HCT116 (cell line): ENCODE results near the gene KHDRBS2. TPM values are rescaled to one million over a fixed set of nuclear protein-coding genes. Genes with fewer than 3 reads are reported as not detected.

Source experiments
- ATAC-seq: fragments of 200-7000 bp; cut with Tn5 transposase; 2 replicates; pipeline ENCODE4 v1.9.1; 2020; ENCODE audit warnings: mild to moderate bottlenecking, moderate library complexity
- BruUV-seq: library from RNA; stranded (reverse); fragments of 400-500 nt; replicated peaks from 2 replicates; lab custom pipeline; 2021; lab: Mats Ljungman, UMichigan
- CTCF ChIA-PET: fragments of 300-600 bp; sonication (Branson Sonifier 250); formaldehyde crosslinking; loops from one replicate; lab custom pipeline; 2021; ENCODE audit warnings: antibody characterized with exemption; lab: Charles Lee
- POLR2A ChIA-PET: fragments of 300-600, 350-600 bp; sonication (Branson Sonifier 250); formaldehyde crosslinking; loops from one replicate; lab custom pipeline; 2021; ENCODE audit warnings: antibody characterized with exemption; lab: Charles Lee
- RAD21 ChIA-PET, 2 experiments: fragments of 300-600 bp; sonication (Branson Sonifier 250); formaldehyde crosslinking; loops; one replicate each; lab custom pipeline; 2023; ENCODE audit warnings: low total read pairs in 2 of 2; ENCODE audit not compliant: uncharacterized antibody in 2 of 2, unreplicated experiment in 2 of 2, low non-redundant PET in 1 of 2; lab: Charles Lee
- DNase-seq: peaks from one replicate; pipeline ENCODE4 v3.0.0-alpha.2; 2010; ENCODE audit warnings: low read depth, low spot score
- H2AFZ ChIP-seq: fragments of 200-600 bp; shearing (Covaris generic), sonication (generic); 2 replicates; pipeline ENCODE4 v1.6.1; 2017; ENCODE audit warnings: low read depth, mixed run types, mixed read lengths, antibody characterized with exemption, low read length; ENCODE audit not compliant: poor library complexity, severe bottlenecking
- H3K27ac ChIP-seq: 2 replicates; pipeline ENCODE4 v1.5.1; 2012; ENCODE audit warnings: low read depth, low read length
- H3K27me3 ChIP-seq: fragments of 200-600 bp; sonication (generic); 2 replicates; pipeline ENCODE4 v1.6.1; 2016; ENCODE audit warnings: mixed run types, low read length, mixed read lengths; ENCODE audit not compliant: insufficient read depth
- H3K36me3 ChIP-seq, 2 experiments: fragments of 200-500 bp in 1 of 2; fragments of 200-600 bp in 1 of 2; sonication (Bioruptor generic) in 1 of 2; sonication (generic) in 1 of 2; 2 replicates each; pipeline versions ENCODE4 v1.5.1 to v1.6.1; 2014 to 2016; ENCODE audit warnings: low read length in 2 of 2, inconsistent platforms in 1 of 2, mixed read lengths in 1 of 2, mixed run types in 1 of 2; ENCODE audit not compliant: insufficient read depth in 2 of 2, control insufficient read depth in 1 of 2
- H3K4me1 ChIP-seq, 2 experiments: fragments of 200-600 bp in 1 of 2; sonication (generic) in 1 of 2; 2 replicates each; pipeline versions ENCODE4 v1.5.1 to v1.6.1; 2012 to 2017; ENCODE audit warnings: low read length in 2 of 2, inconsistent platforms in 1 of 2, mild to moderate bottlenecking in 1 of 2, mixed read lengths in 1 of 2, mixed run types in 1 of 2, moderate library complexity in 1 of 2; ENCODE audit not compliant: insufficient read depth in 2 of 2, control insufficient read depth in 1 of 2
- H3K4me2 ChIP-seq: fragments of 200-600 bp; sonication (generic); 2 replicates; pipeline ENCODE4 v1.6.1; 2017; ENCODE audit warnings: mixed run types, low read length, mixed read lengths
- H3K4me3 ChIP-seq, 2 experiments: fragments of 200-600 bp in 1 of 2; sonication (generic) in 1 of 2; replicated peaks in 1 of 2; 2 replicates each; pipeline ENCODE4 v1.5.1; 2011 to 2016; ENCODE audit warnings: low read length in 2 of 2, control low read depth in 1 of 2, low read depth in 1 of 2, mild to moderate bottlenecking in 1 of 2, mixed read lengths in 1 of 2, mixed run types in 1 of 2
- H3K79me2 ChIP-seq: fragments of 200-600 bp; sonication (generic); 2 replicates; pipeline ENCODE4 v1.6.1; 2017; ENCODE audit warnings: mild to moderate bottlenecking, mixed run types, low read length, moderate library complexity, mixed read lengths; ENCODE audit not compliant: insufficient read depth
- H3K9ac ChIP-seq: fragments of 200-600 bp; sonication (generic); 2 replicates; pipeline ENCODE4 v1.6.1; 2016; ENCODE audit warnings: low read length, mixed read lengths
- H3K9me2 ChIP-seq: fragments of 200-600 bp; sonication (generic), shearing (Covaris generic); 2 replicates; pipeline ENCODE4 v1.6.1; 2017; ENCODE audit warnings: mixed run types, mild to moderate bottlenecking, moderate library complexity; ENCODE audit not compliant: insufficient read depth
- H3K9me3 ChIP-seq, 2 experiments: fragments of 200-500 bp in 1 of 2; fragments of 200-600 bp in 1 of 2; sonication (Bioruptor generic) in 1 of 2; sonication (generic) in 1 of 2; 2 replicates each; pipeline ENCODE4 v1.6.1; 2014 to 2017; ENCODE audit warnings: low read length in 2 of 2, mixed read lengths in 2 of 2, inconsistent platforms in 1 of 2, low read depth in 1 of 2, mild to moderate bottlenecking in 1 of 2, mixed run types in 1 of 2, moderate library complexity in 1 of 2; ENCODE audit not compliant: control insufficient read depth in 1 of 2, insufficient read depth in 1 of 2
- H4K20me1 ChIP-seq: fragments of 200-600 bp; sonication (generic), shearing (Covaris generic); 2 replicates; pipeline ENCODE4 v1.6.1; 2017; ENCODE audit warnings: mixed run types, mild to moderate bottlenecking, moderate library complexity; ENCODE audit not compliant: insufficient read depth
- ATF3 ChIP-seq: IDR thresholded peaks from 2 replicates; pipeline ENCODE4 v1.6.1; 2012
- CEBPB ChIP-seq: IDR thresholded peaks from 2 replicates; pipeline ENCODE4 v1.6.1; 2012; ENCODE audit warnings: low read depth
- EZH2phosphoT487 ChIP-seq: fragments of 200-600 bp; IDR thresholded peaks from 2 replicates; pipeline ENCODE4 v1.6.1; 2018; ENCODE audit warnings: antibody characterized with exemption, borderline replicate concordance
- JUND ChIP-seq: IDR thresholded peaks from 2 replicates; pipeline ENCODE4 v1.6.1; 2012
- POLR2AphosphoS5 ChIP-seq: IDR thresholded peaks from 2 replicates; pipeline ENCODE4 v1.6.1; 2011; ENCODE audit warnings: mild to moderate bottlenecking, low read depth, low read length, moderate library complexity
- RAD21 ChIP-seq: IDR thresholded peaks from 2 replicates; pipeline ENCODE4 v1.6.1; 2012; ENCODE audit warnings: low read depth, mild to moderate bottlenecking
- SIN3A ChIP-seq: IDR thresholded peaks from 2 replicates; pipeline ENCODE4 v1.6.1; 2012; ENCODE audit warnings: low read depth
- SRF ChIP-seq: IDR thresholded peaks from 2 replicates; pipeline ENCODE4 v1.6.1; 2012; ENCODE audit warnings: low read depth
- YY1 ChIP-seq: IDR thresholded peaks from 2 replicates; pipeline ENCODE4 v1.6.1; 2011; ENCODE audit warnings: low read length, low read depth, moderate library complexity, mild to moderate bottlenecking; ENCODE audit not compliant: insufficient replicate concordance; ENCODE audit errors: extremely low read depth
- ZNF274 ChIP-seq: fragments of 200-500 bp; sonication (Bioruptor generic); IDR thresholded peaks from 2 replicates; pipeline ENCODE4 v1.6.1; 2014; ENCODE audit warnings: mild to moderate bottlenecking, low read depth, low read length, inconsistent platforms
- intact Hi-C: fragments of 100-400 bp; cut with micrococcal nuclease; formaldehyde crosslinking; loops from 2 replicates; pipeline ENCODE4 v1.10.0; 2022
- total RNA-seq: library from RNA; stranded (reverse); gene quantifications from one replicate; pipeline ENCODE4 v1.2.1, GENCODE V29; 2021; ENCODE audit not compliant: unreplicated experiment
- TF ChIP-seq, protein P1 (sequence below): IDR thresholded peaks from 2 replicates; pipeline ENCODE4 v1.6.1; 2012
- TF ChIP-seq, protein P2 (sequence below): IDR thresholded peaks from 2 replicates; pipeline ENCODE4 v1.6.1; 2012; ENCODE audit warnings: low read depth
- TF ChIP-seq, protein P3 (sequence below), 3 experiments: fragments of 200-600 bp in 1 of 3; sonication (generic) in 1 of 3; IDR thresholded peaks in 2 of 3; conservative IDR thresholded peaks in 1 of 3; 2 replicates each; pipeline ENCODE4 v1.5.1; 2012 to 2017; ENCODE audit warnings: low read depth in 2 of 3, low read length in 2 of 3, antibody characterized with exemption in 1 of 3, borderline replicate concordance in 1 of 3, control low read depth in 1 of 3, mild to moderate bottlenecking in 1 of 3, mixed read lengths in 1 of 3, mixed run types in 1 of 3, moderate library complexity in 1 of 3; ENCODE audit not compliant: insufficient read depth in 1 of 3

KHDRBS2 gene
- total RNA-seq, 1 experiment from 2014 or later: not detected

DNA sequence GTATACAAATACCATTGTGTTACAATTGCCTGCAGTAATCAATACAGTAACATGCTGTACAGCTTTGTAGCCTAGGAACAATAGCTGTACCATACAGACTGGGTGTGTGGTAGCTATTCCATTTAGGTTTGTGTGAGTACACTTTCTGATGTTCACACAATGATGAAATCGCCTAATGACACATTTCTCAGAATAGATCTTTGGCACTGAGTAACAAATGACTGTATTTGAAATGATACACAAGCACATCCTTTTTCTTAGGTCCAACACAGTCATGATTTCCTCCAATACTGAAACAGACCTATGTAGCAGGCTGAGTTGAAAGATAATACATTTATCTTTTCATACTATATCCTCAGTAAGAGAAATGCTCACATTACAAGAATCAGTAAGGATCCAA is 13.9 kb downstream of the KHDRBS2 start (continued):
- TF ChIP-seq, protein P1, sequence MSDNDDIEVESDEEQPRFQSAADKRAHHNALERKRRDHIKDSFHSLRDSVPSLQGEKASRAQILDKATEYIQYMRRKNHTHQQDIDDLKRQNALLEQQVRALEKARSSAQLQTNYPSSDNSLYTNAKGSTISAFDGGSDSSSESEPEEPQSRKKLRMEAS: no peak
- TF ChIP-seq, all 23 proteins: peak for 0

DNA sequence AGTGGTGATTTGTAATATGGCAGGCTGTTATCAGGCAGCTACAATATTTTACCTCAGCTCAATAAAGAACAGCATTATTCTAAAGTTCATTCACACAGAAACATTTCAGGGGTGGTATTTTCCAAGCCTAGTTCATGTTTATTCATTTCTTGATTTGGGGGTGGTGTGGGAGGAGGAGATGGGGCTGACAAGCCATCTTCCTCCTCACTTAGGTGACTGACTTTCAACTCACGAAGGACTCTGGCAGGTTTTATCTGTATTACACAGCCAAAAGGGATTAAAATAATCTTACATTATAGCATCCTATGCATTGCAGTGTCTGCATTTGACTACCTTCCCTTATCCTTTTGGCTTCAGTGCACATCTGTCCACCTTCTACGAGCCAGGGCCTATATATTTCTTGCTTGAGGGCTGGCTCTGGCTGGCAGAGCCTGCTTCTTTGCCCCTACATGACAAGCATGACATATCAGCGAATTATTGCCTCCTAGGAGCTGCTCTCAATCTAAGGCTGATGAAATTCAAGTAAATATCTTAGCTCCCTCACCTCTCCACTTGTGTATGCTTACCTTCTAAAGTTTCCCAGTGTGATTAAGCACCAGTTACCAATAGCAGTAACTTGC is 20.0 kb downstream of the KHDRBS2 start:
- CTCF ChIA-PET: no interaction called here
- H4K20me1 ChIP-seq: no peaks in the 10 kb centered on the region

More for the DNA sequence above, 20.0 kb downstream of the KHDRBS2 start:
- H3K4me2 ChIP-seq: no peak overlapping the region
- H3K9ac ChIP-seq: no peak overlapping the region
- POLR2A ChIA-PET: no interaction called here
- peaks cover 7 to 9% of the 10 kb centered on the region in 2 experiments; a peak in 3 of 4 replicates for H3K9me3 ChIP-seq
- no peak for ATAC-seq
- H3K4me1 ChIP-seq: no peaks in the 10 kb centered on the region
- H3K9me2 ChIP-seq: no peaks in the 10 kb centered on the region
- no peaks in the 10 kb centered on the region for H3K36me3 ChIP-seq
- H3K27ac ChIP-seq: no peak overlapping the region
- no peak overlapping the region for H2AFZ ChIP-seq
- no peak for DNase-seq
- intact Hi-C loops: no loop called here
- H3K27me3 ChIP-seq: no peaks in the 10 kb centered on the region
- TF ChIP-seq CEBPB (no peak), POLR2AphosphoS5 (no peak), EZH2phosphoT487 (no peak), SIN3A (no peak), SRF (no peak), YY1 (no peak), RAD21 (no peak), ATF3 (no peak), JUND (no peak), ZNF274 (no peak)
- TF ChIP-seq, protein P2, sequence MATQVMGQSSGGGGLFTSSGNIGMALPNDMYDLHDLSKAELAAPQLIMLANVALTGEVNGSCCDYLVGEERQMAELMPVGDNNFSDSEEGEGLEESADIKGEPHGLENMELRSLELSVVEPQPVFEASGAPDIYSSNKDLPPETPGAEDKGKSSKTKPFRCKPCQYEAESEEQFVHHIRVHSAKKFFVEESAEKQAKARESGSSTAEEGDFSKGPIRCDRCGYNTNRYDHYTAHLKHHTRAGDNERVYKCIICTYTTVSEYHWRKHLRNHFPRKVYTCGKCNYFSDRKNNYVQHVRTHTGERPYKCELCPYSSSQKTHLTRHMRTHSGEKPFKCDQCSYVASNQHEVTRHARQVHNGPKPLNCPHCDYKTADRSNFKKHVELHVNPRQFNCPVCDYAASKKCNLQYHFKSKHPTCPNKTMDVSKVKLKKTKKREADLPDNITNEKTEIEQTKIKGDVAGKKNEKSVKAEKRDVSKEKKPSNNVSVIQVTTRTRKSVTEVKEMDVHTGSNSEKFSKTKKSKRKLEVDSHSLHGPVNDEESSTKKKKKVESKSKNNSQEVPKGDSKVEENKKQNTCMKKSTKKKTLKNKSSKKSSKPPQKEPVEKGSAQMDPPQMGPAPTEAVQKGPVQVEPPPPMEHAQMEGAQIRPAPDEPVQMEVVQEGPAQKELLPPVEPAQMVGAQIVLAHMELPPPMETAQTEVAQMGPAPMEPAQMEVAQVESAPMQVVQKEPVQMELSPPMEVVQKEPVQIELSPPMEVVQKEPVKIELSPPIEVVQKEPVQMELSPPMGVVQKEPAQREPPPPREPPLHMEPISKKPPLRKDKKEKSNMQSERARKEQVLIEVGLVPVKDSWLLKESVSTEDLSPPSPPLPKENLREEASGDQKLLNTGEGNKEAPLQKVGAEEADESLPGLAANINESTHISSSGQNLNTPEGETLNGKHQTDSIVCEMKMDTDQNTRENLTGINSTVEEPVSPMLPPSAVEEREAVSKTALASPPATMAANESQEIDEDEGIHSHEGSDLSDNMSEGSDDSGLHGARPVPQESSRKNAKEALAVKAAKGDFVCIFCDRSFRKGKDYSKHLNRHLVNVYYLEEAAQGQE: no peak
- TF ChIP-seq, protein P3, sequence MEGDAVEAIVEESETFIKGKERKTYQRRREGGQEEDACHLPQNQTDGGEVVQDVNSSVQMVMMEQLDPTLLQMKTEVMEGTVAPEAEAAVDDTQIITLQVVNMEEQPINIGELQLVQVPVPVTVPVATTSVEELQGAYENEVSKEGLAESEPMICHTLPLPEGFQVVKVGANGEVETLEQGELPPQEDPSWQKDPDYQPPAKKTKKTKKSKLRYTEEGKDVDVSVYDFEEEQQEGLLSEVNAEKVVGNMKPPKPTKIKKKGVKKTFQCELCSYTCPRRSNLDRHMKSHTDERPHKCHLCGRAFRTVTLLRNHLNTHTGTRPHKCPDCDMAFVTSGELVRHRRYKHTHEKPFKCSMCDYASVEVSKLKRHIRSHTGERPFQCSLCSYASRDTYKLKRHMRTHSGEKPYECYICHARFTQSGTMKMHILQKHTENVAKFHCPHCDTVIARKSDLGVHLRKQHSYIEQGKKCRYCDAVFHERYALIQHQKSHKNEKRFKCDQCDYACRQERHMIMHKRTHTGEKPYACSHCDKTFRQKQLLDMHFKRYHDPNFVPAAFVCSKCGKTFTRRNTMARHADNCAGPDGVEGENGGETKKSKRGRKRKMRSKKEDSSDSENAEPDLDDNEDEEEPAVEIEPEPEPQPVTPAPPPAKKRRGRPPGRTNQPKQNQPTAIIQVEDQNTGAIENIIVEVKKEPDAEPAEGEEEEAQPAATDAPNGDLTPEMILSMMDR (IDR thresholded peaks at IDR 0.05 in 2 of 3, conservative IDR thresholded peaks at IDR 0.05 in 1 of 3; ENCODE audit: borderline replicate concordance in 1 of 3, insufficient read depth in 1 of 3, low read depth in 2 of 3, low read length in 2 of 3): no peak
- RAD21 ChIA-PET: no interaction called here
- H3K4me3 ChIP-seq: no peak overlapping the region
- BruUV-seq: no TSS peak
- no peaks in the 10 kb centered on the region for H3K79me2 ChIP-seq
